ENCODE results near the gene RNU1-2. TPM values are rescaled to one million over a fixed set of nuclear protein-coding genes. Genes with fewer than 3 reads are reported as not detected.
"Not testable (repeated sequence)": the region's sequence is repeated elsewhere in the genome, so short reads cannot be mapped to it uniquely, and the experiment has no call there.

RNU1-2 gene
- polyA plus RNA-seq (ENCODE audit: insufficient read length in 4 of 4): 1 to 10 TPM in 1 of 4 donors, not detected in 3; 2.1 TPM

DNA sequence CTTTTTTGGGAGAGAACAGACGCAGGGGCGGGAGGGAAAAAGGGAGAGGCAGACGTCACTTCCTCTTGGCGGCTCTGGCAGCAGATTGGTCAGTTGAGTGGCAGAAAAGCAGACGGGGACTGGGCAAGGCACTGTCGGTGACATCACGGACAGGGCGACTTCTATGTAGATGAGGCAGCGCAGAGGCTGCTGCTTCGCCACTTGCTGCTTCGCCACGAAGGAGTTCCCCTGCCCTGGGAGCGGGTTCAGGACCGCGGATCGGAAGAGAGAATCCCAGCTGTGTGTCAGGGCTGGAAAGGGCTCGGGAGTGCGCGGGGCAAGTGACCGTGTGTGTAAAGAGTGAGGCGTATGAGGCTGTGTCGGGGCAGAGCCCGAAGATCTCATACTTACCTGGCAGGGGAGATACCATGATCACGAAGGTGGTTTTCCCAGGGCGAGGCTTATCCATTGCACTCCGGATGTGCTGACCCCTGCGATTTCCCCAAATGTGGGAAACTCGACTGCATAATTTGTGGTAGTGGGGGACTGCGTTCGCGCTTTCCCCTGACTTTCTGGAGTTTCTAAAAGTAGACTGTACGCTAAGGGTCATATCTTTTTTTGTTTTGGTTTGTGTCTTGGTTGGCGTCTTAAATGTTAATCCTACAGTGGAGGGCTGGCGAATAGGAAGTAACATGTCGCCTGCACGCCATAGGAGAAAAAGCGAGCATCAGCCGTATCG lies at the start of gene RNU1-2:
RNU1-2 (plus strand) TSS at position 383 of the 718 bp plus-strand sequence.
- DNase-seq (ENCODE audit: low read depth in 4 of 4, low spot score in 2 of 4): peak; percentile 62 to 97 (median 92)

DNA sequence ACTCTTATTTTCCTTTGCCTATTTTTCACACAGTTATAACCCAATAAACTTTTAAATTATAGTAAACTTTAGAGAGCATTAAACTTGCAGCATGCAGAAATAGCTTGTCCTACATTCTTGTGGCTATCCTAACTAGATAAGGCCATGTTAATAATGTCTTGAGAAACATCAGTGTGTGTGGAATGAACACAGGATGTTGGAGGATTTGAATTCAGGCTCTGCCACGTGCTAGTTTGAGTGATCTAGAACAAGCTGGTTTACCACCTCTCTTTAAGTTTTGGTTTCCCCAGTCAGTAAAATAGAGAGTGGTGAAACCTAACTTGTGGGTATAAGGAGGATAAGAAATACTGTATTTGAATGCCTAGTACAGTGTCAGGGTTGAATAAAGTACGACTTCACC lies 39.6 kb upstream of the RNU1-2 start:
- not testable (repeated sequence) for DNase-seq (ENCODE audit: low read depth in 4 of 4, low spot score in 2 of 4)

DNA sequence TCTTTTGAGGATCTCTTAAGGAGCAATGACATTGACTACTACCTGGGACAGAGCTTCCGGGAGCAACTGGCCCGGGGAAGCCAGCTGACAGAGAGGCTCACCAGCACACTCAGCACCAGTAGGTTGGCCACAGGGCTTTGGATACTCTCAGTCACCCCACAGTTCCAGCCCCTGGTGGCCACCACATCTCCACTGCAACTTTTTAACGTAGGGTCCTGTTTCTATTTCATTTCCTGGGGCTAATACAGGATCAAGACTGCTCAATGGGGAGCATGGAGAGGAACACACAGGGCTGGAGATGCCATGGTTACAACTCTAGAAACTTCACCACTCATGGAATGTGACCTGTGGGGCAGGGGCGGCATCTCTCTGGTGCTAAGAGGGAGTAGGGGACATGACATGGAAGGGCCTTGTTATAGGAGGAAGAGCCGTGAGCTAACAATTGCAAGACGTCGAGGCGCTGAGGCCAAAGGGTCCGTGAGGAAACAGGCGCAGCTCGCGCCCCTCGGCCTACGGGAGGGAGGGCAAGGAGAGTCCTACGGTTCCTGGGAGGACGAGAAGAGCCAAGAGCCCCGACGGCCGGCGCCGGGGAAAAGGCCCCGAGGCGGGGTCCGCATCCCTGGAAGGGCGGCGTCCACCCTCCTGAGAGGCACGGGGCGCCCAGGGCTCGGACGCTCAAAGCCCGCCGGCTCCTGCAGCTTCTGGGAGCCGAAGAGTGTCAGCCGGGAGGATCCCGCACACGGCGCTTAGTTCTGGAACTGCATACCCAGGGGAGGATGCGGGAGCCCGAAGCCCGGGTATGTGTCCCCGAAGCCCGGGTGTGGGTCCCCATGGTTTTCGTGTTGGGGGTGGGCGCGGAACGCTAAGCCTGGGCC lies 36.4 kb upstream of the RNU1-2 start:
- DNase-seq (ENCODE audit: low read depth in 4 of 4, low spot score in 2 of 4): not testable (repeated sequence)

DNA sequence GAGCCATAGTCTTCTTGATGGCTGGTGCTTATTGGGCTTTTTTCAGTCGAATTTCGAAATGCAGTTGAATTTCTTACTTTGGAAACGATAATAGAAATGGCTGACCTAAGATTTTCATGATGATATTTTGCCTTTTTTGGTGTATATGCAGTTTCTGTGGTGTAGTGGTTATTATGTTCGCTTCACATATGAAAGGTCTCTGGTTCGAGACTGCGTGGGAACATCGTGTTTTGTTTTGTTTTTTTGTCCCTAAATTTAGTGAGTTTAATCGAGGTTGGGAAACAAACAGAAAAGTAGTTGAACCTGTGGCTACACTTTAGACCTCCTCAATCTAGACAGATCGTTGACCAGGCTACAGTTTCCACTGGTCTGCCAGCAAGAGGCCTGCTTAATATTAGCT lies 35.7 kb upstream of the RNU1-2 start:
- DNase-seq (ENCODE audit: low read depth in 4 of 4, low spot score in 2 of 4): not testable (repeated sequence)

GRCh38 chr1:16861832-16862245 lies 33.9 kb upstream of the RNU1-2 start:
- DNase-seq (ENCODE audit: low read depth in 4 of 4, low spot score in 2 of 4): not testable (repeated sequence)

DNA sequence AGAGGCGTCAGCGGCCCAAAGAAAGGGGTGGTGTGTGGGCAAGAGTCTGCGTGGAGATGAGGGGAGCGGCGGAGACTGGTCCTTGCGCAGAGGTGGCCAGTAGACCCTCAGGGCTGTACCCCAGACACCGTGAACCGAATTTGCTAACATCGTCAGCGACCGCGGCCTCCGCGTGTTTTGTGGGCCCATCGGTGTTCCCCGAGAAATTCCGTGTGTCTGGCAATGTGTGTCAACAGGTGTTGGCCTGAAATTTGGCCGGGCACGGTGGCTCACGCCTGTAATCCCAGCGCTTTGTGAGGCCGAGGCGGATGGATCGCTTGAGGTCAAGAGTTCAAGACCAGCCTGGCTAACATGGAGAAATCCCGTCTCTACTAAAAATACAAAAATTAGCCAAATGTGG lies 33.4 kb upstream of the RNU1-2 start:
- DNase-seq (ENCODE audit: low read depth in 4 of 4, low spot score in 2 of 4): not testable (repeated sequence)

- DNase-seq (ENCODE audit: low read depth in 4 of 4, low spot score in 2 of 4): not testable (repeated sequence)
Observed at GRCh38 chr1:16863024-16863423, 32.8 kb upstream of the RNU1-2 start.

- DNase-seq (ENCODE audit: low read depth in 4 of 4, low spot score in 2 of 4): not testable (repeated sequence)
Observed at GRCh38 chr1:16866926-16867707, 28.7 kb upstream of the RNU1-2 start.

- not testable (repeated sequence) for DNase-seq (ENCODE audit: low read depth in 4 of 4, low spot score in 2 of 4)
Observed at GRCh38 chr1:16868787-16869186, 27.0 kb upstream of the RNU1-2 start.

DNA sequence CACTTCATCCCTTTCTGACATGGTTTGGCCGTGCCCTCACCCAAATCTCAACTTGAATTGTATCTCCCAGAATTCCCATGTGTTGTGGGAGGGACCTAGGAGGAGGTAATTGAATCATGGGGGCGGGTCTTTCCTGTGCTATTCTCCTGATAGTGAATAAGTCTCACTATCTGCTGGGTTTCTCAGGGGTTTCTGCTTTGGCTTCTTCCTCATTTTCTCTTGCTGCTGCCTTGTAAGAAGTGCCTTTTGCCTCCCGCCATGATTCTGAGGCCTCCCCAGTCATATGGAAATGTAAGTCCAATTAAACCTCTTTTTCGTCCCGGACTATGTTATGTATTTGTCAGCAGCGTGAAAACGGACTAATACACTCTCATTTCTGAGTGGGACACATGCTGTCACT lies 25.8 kb upstream of the RNU1-2 start:
- not testable (repeated sequence) for DNase-seq (ENCODE audit: low read depth in 4 of 4, low spot score in 2 of 4)

DNA sequence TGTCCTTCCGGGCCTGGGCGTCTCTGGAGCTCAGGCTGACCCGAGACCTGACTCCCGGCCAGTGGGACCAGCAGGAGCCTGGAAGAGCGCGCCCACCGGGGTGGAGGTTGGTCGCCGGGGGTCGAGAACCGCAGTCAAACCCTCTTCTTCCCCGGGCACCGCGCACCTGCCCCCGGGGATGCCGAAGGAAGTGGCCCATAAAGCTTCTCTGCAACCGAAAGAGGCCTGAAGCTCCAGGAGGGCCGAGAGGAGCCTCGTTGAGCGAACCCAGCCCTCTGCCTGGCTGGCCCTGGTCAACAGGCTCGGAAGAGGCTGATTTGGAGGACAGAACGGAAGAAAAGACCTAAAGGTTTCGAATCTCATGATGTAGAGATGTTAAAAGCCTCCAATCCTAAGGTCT lies 24.6 kb upstream of the RNU1-2 start:
- DNase-seq (ENCODE audit: low read depth in 4 of 4, low spot score in 2 of 4): not testable (repeated sequence)

- peak; percentile 46 to 67 (median 53) for DNase-seq (ENCODE audit: low read depth in 4 of 4, low spot score in 2 of 4)
Observed at GRCh38 chr1:16872152-16873075, 23.4 kb upstream of the RNU1-2 start.

GRCh38 chr1:16873076-16873879 lies 22.5 kb upstream of the RNU1-2 start:
- DNase-seq (ENCODE audit: low read depth in 4 of 4, low spot score in 2 of 4): not testable (repeated sequence)

- DNase-seq (ENCODE audit: low read depth in 4 of 4, low spot score in 2 of 4): not testable (repeated sequence)
Observed at GRCh38 chr1:16874968-16875765, 20.6 kb upstream of the RNU1-2 start.

DNA sequence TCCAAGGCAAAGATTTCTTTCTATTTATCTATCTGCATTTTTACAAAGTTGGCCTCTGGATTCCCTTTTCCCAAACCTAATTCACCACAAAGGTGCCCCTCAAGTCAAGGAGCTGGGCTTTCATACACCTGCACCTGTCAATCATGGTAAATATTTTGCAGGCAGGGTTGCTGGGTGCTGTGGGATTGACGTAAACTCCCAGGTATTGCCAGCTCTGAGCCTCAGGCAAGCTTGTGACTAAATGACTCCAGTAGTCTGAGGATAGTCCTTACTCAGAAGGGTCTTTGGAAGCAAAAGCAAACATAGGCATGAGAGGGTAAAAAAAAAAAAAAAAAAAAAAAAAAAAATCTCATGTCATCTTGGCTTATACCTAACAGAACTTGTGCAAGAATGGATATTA lies 14.0 kb upstream of the RNU1-2 start:
- not testable (repeated sequence) for DNase-seq (ENCODE audit: low read depth in 4 of 4, low spot score in 2 of 4)

DNA sequence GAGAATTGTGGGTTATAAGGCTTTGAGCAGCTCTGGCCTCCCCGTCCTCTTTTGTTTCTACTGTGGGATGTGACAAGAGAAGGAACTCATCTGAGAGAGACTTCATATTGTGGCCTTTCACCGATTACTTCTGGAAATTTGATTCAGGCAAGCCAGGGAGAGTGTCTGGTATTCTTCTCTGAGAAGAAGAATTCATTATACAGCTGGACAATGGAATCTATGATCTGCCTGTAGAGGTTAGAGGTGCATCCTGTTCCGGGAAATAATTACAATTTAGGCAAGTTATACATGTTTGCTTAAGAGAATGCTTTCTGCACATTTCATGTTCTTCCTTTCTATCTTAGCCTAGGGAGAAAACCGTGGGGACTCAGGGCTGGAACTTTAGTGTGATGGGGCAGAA lies 12.8 kb upstream of the RNU1-2 start:
- DNase-seq (ENCODE audit: low read depth in 4 of 4, low spot score in 2 of 4): peak in 1 of 4 donors; percentile 49

- DNase-seq (ENCODE audit: low read depth in 4 of 4, low spot score in 2 of 4): not testable (repeated sequence)
Observed at GRCh38 chr1:16884487-16884886, 11.3 kb upstream of the RNU1-2 start.
